GM23338 (cell line): ENCODE measurements around the gene UBAC2. TPM values are rescaled to one million over a fixed set of nuclear protein-coding genes. Genes with fewer than 3 reads are reported as not detected.

Experiments used
- ATAC-seq: fragments of 200-7000 bp; cut with Tn5 transposase; 3 replicates; pipeline ENCODE4 v1.9.1; 2020
- DNase-seq: peaks from one replicate; pipeline ENCODE4 v3.0.0-alpha.2; 2015; ENCODE audit warnings: low spot score
- H2AFZ ChIP-seq: fragments of 200-600 bp; sonication (generic); 2 replicates; pipeline ENCODE4 v1.8.0; 2016; ENCODE audit warnings: antibody characterized with exemption, mild to moderate bottlenecking, moderate library complexity
- H3F3A ChIP-seq: fragments of 200-600 bp; sonication (generic); replicated peaks from 2 replicates; pipeline ENCODE4 v1.8.0; 2017; ENCODE audit warnings: antibody characterized with exemption, mixed run types, low read depth
- H3K27ac ChIP-seq: fragments of 200-600 bp; sonication (generic); 2 replicates; pipeline ENCODE4 v1.6.1; 2016; ENCODE audit warnings: low read depth
- H3K27me3 ChIP-seq: fragments of 200-600 bp; sonication (generic); 2 replicates; pipeline ENCODE4 v1.8.0; 2016; ENCODE audit warnings: mild to moderate bottlenecking, mixed run types, moderate library complexity; ENCODE audit not compliant: insufficient read depth
- H3K36me3 ChIP-seq: fragments of 200-600 bp; sonication (generic); 2 replicates; pipeline ENCODE4 v1.8.0; 2016; ENCODE audit warnings: mild to moderate bottlenecking; ENCODE audit not compliant: insufficient read depth
- H3K4me1 ChIP-seq: fragments of 200-600 bp; sonication (generic); 2 replicates; pipeline ENCODE4 v1.8.0; 2016; ENCODE audit warnings: mild to moderate bottlenecking, moderate library complexity; ENCODE audit not compliant: insufficient read depth
- H3K4me2 ChIP-seq: fragments of 200-600 bp; sonication (generic); 2 replicates; pipeline ENCODE4 v1.7.1; 2017; ENCODE audit warnings: mixed run types
- H3K4me3 ChIP-seq: fragments of 200-600 bp; sonication (generic); 2 replicates; pipeline ENCODE4 v1.6.1; 2016; ENCODE audit warnings: mixed run types
- H3K79me2 ChIP-seq: fragments of 200-600 bp; sonication (generic); replicated peaks from 2 replicates; pipeline ENCODE4 v1.8.0; 2017; ENCODE audit warnings: mild to moderate bottlenecking; ENCODE audit not compliant: insufficient read depth
- H3K9me2 ChIP-seq: fragments of 200-600 bp; sonication (generic); 2 replicates; pipeline ENCODE4 v1.8.0; 2017; ENCODE audit not compliant: insufficient read depth
- H4K20me1 ChIP-seq: fragments of 200-600 bp; sonication (generic); replicated peaks from 2 replicates; pipeline ENCODE4 v1.8.0; 2017; ENCODE audit warnings: mild to moderate bottlenecking; ENCODE audit not compliant: insufficient read depth
- H3K27ac Mint-ChIP-seq: 2 replicates; pipeline ENCODE4 v1.8.0; 2020; ENCODE audit warnings: inconsistent platforms, mild to moderate bottlenecking, moderate library complexity, mixed read lengths
- H3K27me3 Mint-ChIP-seq: 3 replicates; pipeline ENCODE4 v1.8.0; 2022; ENCODE audit warnings: low read depth, mild to moderate bottlenecking, moderate library complexity, mixed read lengths, inconsistent platforms; ENCODE audit not compliant: insufficient read depth, poor library complexity
- H3K36me3 Mint-ChIP-seq: 3 replicates; pipeline ENCODE4 v1.8.0; 2021; ENCODE audit warnings: low read depth, mild to moderate bottlenecking, inconsistent platforms, moderate library complexity, mixed read lengths
- H3K4me1 Mint-ChIP-seq: 3 replicates; pipeline ENCODE4 v1.8.0; 2020; ENCODE audit warnings: mild to moderate bottlenecking, inconsistent platforms, mixed read lengths
- H3K4me3 Mint-ChIP-seq: 3 replicates; pipeline ENCODE4 v1.8.0; 2021; ENCODE audit warnings: moderate library complexity, mild to moderate bottlenecking, inconsistent platforms, mixed read lengths
- H3K9me3 Mint-ChIP-seq: 3 replicates; pipeline ENCODE4 v1.8.0; 2020; ENCODE audit warnings: moderate library complexity, mild to moderate bottlenecking, inconsistent platforms, mixed read lengths
- CREB1 ChIP-seq: fragments of 250-450 bp; sonication (Bioruptor Pico); IDR thresholded peaks from 2 replicates; pipeline ENCODE4 v1.5.0; 2020; ENCODE audit warnings: low read depth, mild to moderate bottlenecking, moderate library complexity
- ZNF114 ChIP-seq: fragments of 250-450 bp; sonication (Bioruptor Pico); IDR thresholded peaks from 2 replicates; pipeline ENCODE4 v1.5.0; 2020; ENCODE audit warnings: mild to moderate bottlenecking, moderate library complexity
- ZNF462 ChIP-seq: fragments of 250-450 bp; sonication (Bioruptor Pico); IDR thresholded peaks from 2 replicates; pipeline ENCODE4 v1.5.0; 2020; ENCODE audit warnings: mild to moderate bottlenecking, moderate library complexity
- polyA plus RNA-seq: library from polyadenylated mRNA; unstranded; fragments of >200 nt; fragmentation: Nextera tagmentation; extraction: Ambion mirVana; gene quantifications from 2 replicates; pipeline ENCODE4 v1.2.1, GENCODE V29; 2016
- total RNA-seq: library from RNA; depleted of rRNA; stranded (reverse); fragments of >200 nt; shearing (Covaris generic); gene quantifications from 2 replicates; pipeline ENCODE4 v1.2.3, GENCODE V29; 2014
- TF ChIP-seq, protein P1 (sequence below), 2 experiments: fragments of 200-600 bp in 1 of 2; sonication (generic) in 1 of 2; conservative IDR thresholded peaks; 2 replicates each; pipeline versions ENCODE4 v1.5.1 to v1.6.1; 2016 to 2017; ENCODE audit warnings: antibody characterized with exemption in 2 of 2, low read depth in 2 of 2, mild to moderate bottlenecking in 2 of 2, moderate library complexity in 1 of 2

Gene UBAC2
- total and polyA plus RNA-seq, 2 experiments from 2014 or later: 37.9 to 76.9 TPM

DNA sequence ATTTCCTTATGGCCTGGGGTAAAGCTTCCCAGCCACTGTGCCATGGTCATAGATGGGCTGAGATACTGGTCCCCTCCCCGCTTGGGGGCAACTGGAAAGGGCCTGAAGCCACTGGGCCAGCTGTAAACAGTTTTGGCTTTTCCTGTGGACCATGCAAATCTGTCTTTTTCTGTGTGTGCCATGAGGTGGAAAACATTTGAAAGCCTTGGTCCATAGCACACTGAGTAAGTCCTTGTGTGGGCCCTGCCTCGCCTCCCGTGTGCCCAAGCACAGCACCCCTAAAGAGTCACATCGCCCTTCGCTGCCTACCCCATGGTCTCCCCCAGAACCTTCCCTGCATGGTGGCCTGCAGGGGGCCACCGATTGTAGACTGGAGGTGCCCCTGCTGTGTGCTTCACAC lies 158.9 kb downstream of the UBAC2 start (continued):
- TF ChIP-seq ZNF462: no peak
- TF ChIP-seq CREB1 (CRISPR knock-in tag): no peak
- TF ChIP-seq ZNF114: no peak

DNA sequence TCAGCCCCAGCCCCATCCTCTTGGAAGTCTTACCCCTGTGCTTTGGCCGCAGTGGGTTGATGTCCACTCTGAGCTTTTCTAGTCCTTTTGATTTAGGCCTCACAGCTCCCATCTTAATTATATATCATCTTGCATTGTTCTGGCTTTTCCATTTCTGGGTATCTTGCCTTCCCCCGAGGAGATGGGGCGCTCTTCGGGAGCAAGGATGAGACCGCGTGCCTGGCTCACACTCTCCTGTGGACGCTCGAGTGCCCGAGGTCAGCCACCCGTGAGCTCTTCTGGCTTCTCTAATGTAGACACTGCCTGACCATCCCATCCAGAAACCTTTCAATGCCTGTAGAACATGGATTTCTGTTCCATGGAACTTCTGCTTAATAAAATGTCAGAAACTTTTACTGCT lies 160.0 kb downstream of the UBAC2 start:
- H3K4me1 Mint-ChIP-seq: peaks cover 12% of the 10 kb centered on the region
- H3K4me2 ChIP-seq: no peak overlapping the region
- DNase-seq: no peak
- H3K9me3 Mint-ChIP-seq: no peaks in the 10 kb centered on the region
- no peak overlapping the region for H3K27ac Mint-ChIP-seq
- H3F3A ChIP-seq: no peaks in the 10 kb centered on the region
- peaks cover 4% of the 10 kb centered on the region; the same call in 2 of the 3 replicates for H3K36me3 Mint-ChIP-seq
- H3K79me2 ChIP-seq: 0 out of 2 replicates have a peak, but pooled peaks cover 6% of the 10 kb centered on the region
- ATAC-seq: no peak
- H3K27me3 ChIP-seq: no peaks in the 10 kb centered on the region
- no peak overlapping the region for H3K4me3 ChIP-seq
- peaks cover 9% of the 10 kb centered on the region for H4K20me1 ChIP-seq
- H3K27me3 Mint-ChIP-seq: peaks cover 9% of the 10 kb centered on the region
- H3K27ac ChIP-seq: no peak overlapping the region
- H3K4me1 ChIP-seq: no peaks in the 10 kb centered on the region; the same call in 1 of the 2 replicates
- H2AFZ ChIP-seq: no peak overlapping the region
- no peaks in the 10 kb centered on the region for H3K9me2 ChIP-seq
- H3K4me3 Mint-ChIP-seq: no peak overlapping the region
- no peaks in the 10 kb centered on the region; the same call in 1 of the 2 replicates for H3K36me3 ChIP-seq
- no peak for TF ChIP-seq ZNF462
- TF ChIP-seq, protein P1, sequence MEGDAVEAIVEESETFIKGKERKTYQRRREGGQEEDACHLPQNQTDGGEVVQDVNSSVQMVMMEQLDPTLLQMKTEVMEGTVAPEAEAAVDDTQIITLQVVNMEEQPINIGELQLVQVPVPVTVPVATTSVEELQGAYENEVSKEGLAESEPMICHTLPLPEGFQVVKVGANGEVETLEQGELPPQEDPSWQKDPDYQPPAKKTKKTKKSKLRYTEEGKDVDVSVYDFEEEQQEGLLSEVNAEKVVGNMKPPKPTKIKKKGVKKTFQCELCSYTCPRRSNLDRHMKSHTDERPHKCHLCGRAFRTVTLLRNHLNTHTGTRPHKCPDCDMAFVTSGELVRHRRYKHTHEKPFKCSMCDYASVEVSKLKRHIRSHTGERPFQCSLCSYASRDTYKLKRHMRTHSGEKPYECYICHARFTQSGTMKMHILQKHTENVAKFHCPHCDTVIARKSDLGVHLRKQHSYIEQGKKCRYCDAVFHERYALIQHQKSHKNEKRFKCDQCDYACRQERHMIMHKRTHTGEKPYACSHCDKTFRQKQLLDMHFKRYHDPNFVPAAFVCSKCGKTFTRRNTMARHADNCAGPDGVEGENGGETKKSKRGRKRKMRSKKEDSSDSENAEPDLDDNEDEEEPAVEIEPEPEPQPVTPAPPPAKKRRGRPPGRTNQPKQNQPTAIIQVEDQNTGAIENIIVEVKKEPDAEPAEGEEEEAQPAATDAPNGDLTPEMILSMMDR (conservative IDR thresholded peaks at IDR 0.05; ENCODE audit: low read depth in 2 of 2): no peak
